ENCODE data around the gene MUC5AC. TPM values are rescaled to one million over a fixed set of nuclear protein-coding genes. Genes with fewer than 3 reads are reported as not detected.
"Not testable (repeated sequence)": the region's sequence is repeated elsewhere in the genome, so short reads cannot be mapped to it uniquely, and the experiment has no call there.

The MUC5AC gene
- polyA plus RNA-seq, 1 experiment, result not detected

DNA sequence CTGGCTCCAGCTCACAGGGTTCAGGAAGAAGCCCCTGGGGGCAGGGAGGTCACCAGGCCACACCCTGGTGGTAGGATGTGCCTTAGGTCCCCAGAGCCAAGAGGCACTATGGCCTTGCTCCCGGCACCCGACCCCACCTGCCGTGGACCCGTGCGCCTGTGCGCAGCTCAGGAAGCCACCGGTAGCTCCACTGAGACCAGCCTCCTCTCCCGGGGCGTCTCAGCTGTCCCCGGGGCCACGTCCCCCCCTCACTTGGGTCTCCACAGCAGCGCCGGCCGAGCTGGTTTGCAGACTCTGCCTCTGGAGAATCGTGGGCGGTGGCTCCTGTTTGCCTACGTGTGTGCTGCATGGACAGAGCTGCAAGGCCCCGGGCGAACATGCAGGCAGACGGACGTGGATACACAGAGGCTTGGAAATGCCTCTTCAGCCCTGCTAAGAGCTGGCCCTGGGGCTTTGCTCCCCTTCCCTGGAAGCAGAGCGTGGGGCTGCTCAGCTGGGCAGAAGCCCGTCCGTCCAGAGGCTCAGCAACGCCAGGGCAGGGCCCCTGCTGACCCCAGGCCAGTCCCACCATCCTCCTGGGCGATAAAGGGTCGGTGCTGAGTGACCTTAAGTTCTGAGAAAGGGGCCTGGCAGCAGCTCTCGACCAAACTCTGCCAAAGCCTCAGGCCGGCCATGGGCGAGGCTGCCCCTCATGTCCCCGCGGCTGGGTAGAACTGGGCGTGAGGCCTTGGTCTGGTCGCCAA, 49.8 kb downstream of the MUC5AC start:
- TF ChIP-seq, protein P1, sequence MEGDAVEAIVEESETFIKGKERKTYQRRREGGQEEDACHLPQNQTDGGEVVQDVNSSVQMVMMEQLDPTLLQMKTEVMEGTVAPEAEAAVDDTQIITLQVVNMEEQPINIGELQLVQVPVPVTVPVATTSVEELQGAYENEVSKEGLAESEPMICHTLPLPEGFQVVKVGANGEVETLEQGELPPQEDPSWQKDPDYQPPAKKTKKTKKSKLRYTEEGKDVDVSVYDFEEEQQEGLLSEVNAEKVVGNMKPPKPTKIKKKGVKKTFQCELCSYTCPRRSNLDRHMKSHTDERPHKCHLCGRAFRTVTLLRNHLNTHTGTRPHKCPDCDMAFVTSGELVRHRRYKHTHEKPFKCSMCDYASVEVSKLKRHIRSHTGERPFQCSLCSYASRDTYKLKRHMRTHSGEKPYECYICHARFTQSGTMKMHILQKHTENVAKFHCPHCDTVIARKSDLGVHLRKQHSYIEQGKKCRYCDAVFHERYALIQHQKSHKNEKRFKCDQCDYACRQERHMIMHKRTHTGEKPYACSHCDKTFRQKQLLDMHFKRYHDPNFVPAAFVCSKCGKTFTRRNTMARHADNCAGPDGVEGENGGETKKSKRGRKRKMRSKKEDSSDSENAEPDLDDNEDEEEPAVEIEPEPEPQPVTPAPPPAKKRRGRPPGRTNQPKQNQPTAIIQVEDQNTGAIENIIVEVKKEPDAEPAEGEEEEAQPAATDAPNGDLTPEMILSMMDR (IDR thresholded peaks at IDR 0.05; ENCODE audit: insufficient read depth, low read depth, low read length), result no peak
- DNase-seq (ENCODE audit: low read depth), result no peak
- ChIA-PET POLR2A (no interaction called here), CTCF (interaction anchor here (0.7 to 1.5 kb wide), 3 partner anchors 307 to 611 kb away, joined by 3 to 4 read pairs (median 4); no protein-coding TSS in a partner anchor)
- Histone ChIP-seq H3K27me3 (ENCODE audit: control insufficient read depth, insufficient read depth, low read length) (no peaks in the 10 kb centered on the region), H3K36me3 (ENCODE audit: control insufficient read depth, insufficient read depth, low read length) (no peaks in the 10 kb centered on the region), H3K4me3 (ENCODE audit: low read depth, low read length) (no peak overlapping the region)

GRCh38 chr11:1208144-1208393, 50.3 kb downstream of the MUC5AC start:
- ChIA-PET CTCF (interaction anchor here (1.5 kb wide), 1 partner anchor 307 kb away, joined by 4 read pairs; no protein-coding TSS in a partner anchor), POLR2A (no interaction called here)
- no peaks in the 10 kb centered on the region for H3K27me3 ChIP-seq (ENCODE audit: control insufficient read depth, insufficient read depth, low read length)
- no peaks in the 10 kb centered on the region for H3K36me3 ChIP-seq (ENCODE audit: control insufficient read depth, insufficient read depth, low read length)
- TF ChIP-seq, protein P1 (IDR thresholded peaks at IDR 0.05; ENCODE audit: insufficient read depth, low read depth, low read length), result no peak
- DNase-seq (ENCODE audit: low read depth), result no peak
- H3K4me3 ChIP-seq (ENCODE audit: low read depth, low read length), result no peak overlapping the region

GRCh38 chr11:1208394-1209261, 50.9 kb downstream of the MUC5AC start:
- Histone ChIP-seq H3K36me3 (ENCODE audit: control insufficient read depth, insufficient read depth, low read length) (no peaks in the 10 kb centered on the region), H3K4me3 (ENCODE audit: low read depth, low read length) (no peak overlapping the region), H3K27me3 (ENCODE audit: control insufficient read depth, insufficient read depth, low read length) (no peaks in the 10 kb centered on the region)
- CTCF ChIA-PET, result no interaction called here
- POLR2A ChIA-PET, result no interaction called here
- TF ChIP-seq, protein P1 (IDR thresholded peaks at IDR 0.05; ENCODE audit: insufficient read depth, low read depth, low read length), result no peak
- no peak for DNase-seq (ENCODE audit: low read depth)

- TF ChIP-seq, protein P1 (IDR thresholded peaks at IDR 0.05; ENCODE audit: insufficient read depth, low read depth, low read length), result no peak
- POLR2A ChIA-PET, result no interaction called here
- Histone ChIP-seq H3K4me3 (ENCODE audit: low read depth, low read length) (no peak overlapping the region), H3K36me3 (ENCODE audit: control insufficient read depth, insufficient read depth, low read length) (no peaks in the 10 kb centered on the region), H3K27me3 (ENCODE audit: control insufficient read depth, insufficient read depth, low read length) (no peaks in the 10 kb centered on the region)
- DNase-seq (ENCODE audit: low read depth), result no peak
- CTCF ChIA-PET, result no interaction called here
These were observed 51.8 kb downstream of the MUC5AC start for GRCh38 chr11:1209371-1210057.

GRCh38 chr11:1211838-1212237, 54.1 kb downstream of the MUC5AC start:
- H3K4me3 ChIP-seq (ENCODE audit: low read depth, low read length), result no peak overlapping the region
- DNase-seq (ENCODE audit: low read depth), result no peak
- TF ChIP-seq, protein P1 (IDR thresholded peaks at IDR 0.05; ENCODE audit: insufficient read depth, low read depth, low read length), result no peak
- POLR2A ChIA-PET, result no interaction called here
- no peaks in the 10 kb centered on the region for H3K36me3 ChIP-seq (ENCODE audit: control insufficient read depth, insufficient read depth, low read length)
- no peaks in the 10 kb centered on the region for H3K27me3 ChIP-seq (ENCODE audit: control insufficient read depth, insufficient read depth, low read length)
- CTCF ChIA-PET, result no interaction called here

GRCh38 chr11:1215826-1216225, 58.1 kb downstream of the MUC5AC start:
- CTCF ChIA-PET, result interaction anchor here (0.6 to 1.0 kb wide), 2 partner anchors 299 to 310 kb away, joined by 3 to 4 read pairs; no protein-coding TSS in a partner anchor

More at GRCh38 chr11:1215826-1216225, 58.1 kb downstream of the MUC5AC start:
- H3K36me3 ChIP-seq (ENCODE audit: control insufficient read depth, insufficient read depth, low read length); POLR2A ChIA-PET; H3K4me3 ChIP-seq (ENCODE audit: low read depth, low read length); DNase-seq (ENCODE audit: low read depth); H3K27me3 ChIP-seq (ENCODE audit: control insufficient read depth, insufficient read depth, low read length): not testable (repeated sequence)

Data from BJ (cell line).